Activated T-helper 2 cell treated with anti-CD3 and anti-CD28 coated beads, Interferon-gamma antibody, Interleukin-2, Interleukin-4, amounts not matched to agents 10 μg/mL and 5 μg/mL and 100 μg/mL, durations not matched to agents 14 hours and 24 hours and 36 hours (primary cell): Measurements from ENCODE around the gene MVB12B. TPM values are rescaled to one million over a fixed set of nuclear protein-coding genes. Genes with fewer than 3 reads are reported as not detected.
"Not testable (repeated sequence)": the region's sequence is repeated elsewhere in the genome, so short reads cannot be mapped to it uniquely, and the experiment has no call there.

Source experiments
- DNase-seq: peaks from one replicate; pipeline ENCODE4 v3.0.0; 2021; ENCODE audit warnings: low spot score
- H3K27ac Mint-ChIP-seq: one replicate; pipeline ENCODE4 v1.8.0; 2021; ENCODE audit warnings: mixed read lengths
- H3K27me3 Mint-ChIP-seq: one replicate; pipeline ENCODE4 v1.8.0; 2021; ENCODE audit warnings: low read depth, mixed read lengths
- H3K36me3 Mint-ChIP-seq: one replicate; pipeline ENCODE4 v1.8.0; 2021; ENCODE audit warnings: low read depth, mixed read lengths
- H3K4me1 Mint-ChIP-seq: one replicate; pipeline ENCODE4 v1.8.0; 2021; ENCODE audit warnings: low read depth, mixed read lengths
- H3K4me3 Mint-ChIP-seq: one replicate; pipeline ENCODE4 v1.8.0; 2021; ENCODE audit warnings: low read depth, mild to moderate bottlenecking, moderate library complexity, mixed read lengths
- H3K9me3 Mint-ChIP-seq: one replicate; pipeline ENCODE4 v1.8.0; 2021; ENCODE audit warnings: mixed read lengths
- intact Hi-C: fragments of 100-400 bp; cut with micrococcal nuclease; formaldehyde crosslinking; loops from one replicate; pipeline ENCODE4 v1.15.1; 2023
- total RNA-seq: library from RNA; stranded (reverse); gene quantifications from 2 replicates; pipeline ENCODE4 v1.2.3, GENCODE V29; 2022

MVB12B gene
- 0.23 and 0.50 TPM in 2 replicates for total RNA-seq

DNA sequence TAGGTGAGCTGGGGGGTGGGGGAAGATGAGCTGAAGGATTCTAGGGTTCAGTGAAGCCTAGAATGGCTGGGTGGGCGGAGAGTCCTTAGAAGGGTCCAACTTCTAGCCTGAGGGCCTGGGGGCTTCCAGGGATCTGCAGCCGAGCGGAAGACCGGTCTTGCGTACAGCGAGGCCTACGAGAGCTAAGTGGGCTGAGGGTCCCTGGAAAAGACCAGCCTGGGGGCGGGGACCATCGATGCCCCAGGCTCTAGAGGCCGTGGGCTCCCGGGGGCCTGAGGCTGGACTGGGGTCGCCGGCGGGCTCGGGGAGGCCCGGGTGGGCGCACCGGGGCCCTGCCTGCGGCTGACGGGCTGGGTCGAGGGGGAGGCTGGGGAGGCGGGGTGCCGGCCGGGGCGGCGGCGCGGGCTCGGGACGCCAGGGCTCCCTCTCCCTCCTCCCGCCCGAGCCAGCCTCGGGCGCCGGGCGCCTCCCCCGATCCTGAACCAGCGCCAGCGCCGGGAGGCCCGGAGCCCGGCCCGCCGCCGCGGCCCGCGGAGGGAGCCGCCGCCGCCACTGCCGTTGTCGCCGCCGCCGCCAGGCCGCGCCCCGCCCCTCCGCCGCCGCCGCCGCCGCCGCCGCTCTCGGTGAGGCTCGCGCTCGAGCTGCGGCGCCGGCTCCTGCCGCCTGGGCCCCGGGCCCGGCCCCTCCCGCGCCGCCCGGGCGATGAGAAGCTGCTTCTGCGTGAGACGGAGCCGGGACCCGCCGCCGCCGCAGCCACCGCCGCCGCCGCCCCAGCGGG is at the start of gene MVB12B:
MVB12B (plus strand) TSS at position 602 of the 778 bp plus-strand sequence; CDS start at position 703, 101 bp downstream.
- no peak within 1 kb of the TSS for H3K27ac Mint-ChIP-seq
- DNase-seq, result peak; percentile 25
- intact Hi-C loops, result loop anchor here (5.0 kb wide), 1 partner anchor 71 kb away; no protein-coding TSS in a partner anchor
- H3K36me3 Mint-ChIP-seq, result peaks cover 3% of the 10 kb centered on the region
- H3K4me1 Mint-ChIP-seq, result peaks cover 4% of the 10 kb centered on the region
- H3K4me3 Mint-ChIP-seq, result peak within 1 kb of the TSS; percentile 66
- H3K9me3 Mint-ChIP-seq, result peaks cover 15% of the 10 kb centered on the region
- H3K27me3 Mint-ChIP-seq, result peaks cover 60% of the 10 kb centered on the region

GRCh38 chr9:126283799-126284465 is 42.7 kb upstream of the MVB12B start:
- H3K4me3 Mint-ChIP-seq, result no peak overlapping the region
- H3K36me3 Mint-ChIP-seq, result no peaks in the 10 kb centered on the region
- H3K4me1 Mint-ChIP-seq, result no peaks in the 10 kb centered on the region
- no peak overlapping the region for H3K27ac Mint-ChIP-seq
- DNase-seq, result no peak
- no peaks in the 10 kb centered on the region for H3K9me3 Mint-ChIP-seq
- H3K27me3 Mint-ChIP-seq, result peaks cover 21% of the 10 kb centered on the region
- intact Hi-C loops, result no loop called here

- H3K9me3 Mint-ChIP-seq, H3K4me3 Mint-ChIP-seq, intact Hi-C loops, H3K27ac Mint-ChIP-seq, DNase-seq, H3K4me1 Mint-ChIP-seq, H3K36me3 Mint-ChIP-seq: not testable (repeated sequence)
- peaks cover 12% of the 10 kb centered on the region for H3K27me3 Mint-ChIP-seq
These were observed 41.0 kb upstream of the MVB12B start for GRCh38 chr9:126285652-126286051.

DNA sequence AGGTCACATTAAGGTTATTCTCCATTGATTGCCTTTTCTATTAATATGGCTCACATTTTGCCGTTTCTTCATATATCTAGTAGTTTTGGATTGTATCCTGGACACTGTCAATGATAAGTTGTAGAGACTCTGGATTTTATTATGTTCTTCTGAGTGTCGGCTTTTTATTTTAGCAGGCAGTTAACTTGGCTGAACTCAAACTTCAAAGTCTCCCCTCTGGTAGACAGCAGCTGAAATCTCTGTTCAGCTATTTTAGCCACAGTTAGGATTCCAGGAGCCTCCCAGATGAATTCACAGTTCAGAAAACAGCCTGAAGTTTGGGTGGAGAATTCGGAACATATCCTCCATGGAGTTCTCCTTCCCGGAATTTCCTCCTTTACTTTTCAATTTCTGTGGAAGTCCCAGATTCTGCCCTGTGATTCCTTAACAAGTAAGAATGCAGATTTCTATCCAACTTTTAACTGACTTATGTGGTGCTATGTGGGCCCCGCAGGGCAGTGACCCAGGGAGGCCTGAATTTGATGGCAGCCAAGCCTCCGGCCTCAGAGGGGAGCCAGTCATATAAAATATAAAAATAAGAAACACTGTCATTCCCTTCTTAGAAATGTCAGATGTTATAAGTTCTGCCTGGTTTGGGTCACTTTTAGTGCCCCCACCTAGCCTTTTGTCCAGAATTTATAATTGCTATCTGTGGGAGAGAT is 39.3 kb upstream of the MVB12B start:
- intact Hi-C loops, result no loop called here
- H3K9me3 Mint-ChIP-seq, result no peaks in the 10 kb centered on the region
- peaks cover 14% of the 10 kb centered on the region for H3K27me3 Mint-ChIP-seq
- no peaks in the 10 kb centered on the region for H3K36me3 Mint-ChIP-seq
- H3K4me1 Mint-ChIP-seq, result no peaks in the 10 kb centered on the region
- H3K4me3 Mint-ChIP-seq, result no peak overlapping the region
- H3K27ac Mint-ChIP-seq, result no peak overlapping the region
- DNase-seq, result no peak

GRCh38 chr9:126290871-126291270 is 35.8 kb upstream of the MVB12B start:
- no peaks in the 10 kb centered on the region for H3K9me3 Mint-ChIP-seq
- no peaks in the 10 kb centered on the region for H3K4me1 Mint-ChIP-seq
- intact Hi-C loops, result no loop called here
- no peak overlapping the region for H3K4me3 Mint-ChIP-seq
- no peaks in the 10 kb centered on the region for H3K36me3 Mint-ChIP-seq
- H3K27me3 Mint-ChIP-seq, result peaks cover 11% of the 10 kb centered on the region
- no peak for DNase-seq
- no peak overlapping the region for H3K27ac Mint-ChIP-seq

DNA sequence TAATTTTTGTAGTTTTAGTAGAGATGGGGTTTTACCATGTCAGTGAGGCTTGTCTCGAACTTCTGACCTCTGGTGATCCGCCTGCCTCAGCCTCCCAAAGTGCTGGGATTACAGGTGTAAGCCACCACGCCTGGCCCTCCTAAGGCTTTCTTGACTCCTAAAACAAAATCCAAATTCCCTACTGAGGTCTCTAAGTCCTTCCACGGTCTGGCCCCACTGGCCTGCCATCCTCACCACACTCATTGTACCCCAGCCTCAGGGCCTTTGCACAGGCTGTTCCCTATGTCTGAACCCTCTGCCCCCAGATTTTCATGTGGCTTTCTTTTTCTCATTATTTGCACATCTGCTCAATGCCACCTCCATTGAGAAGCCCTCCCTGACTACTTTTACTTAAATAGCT is 34.7 kb upstream of the MVB12B start:
- DNase-seq, result no peak
- Mint-ChIP-seq H3K27ac (no peak overlapping the region), H3K9me3 (no peaks in the 10 kb centered on the region), H3K36me3 (no peaks in the 10 kb centered on the region), H3K4me1 (no peaks in the 10 kb centered on the region), H3K27me3 (peaks cover 12% of the 10 kb centered on the region), H3K4me3 (no peak overlapping the region)
- intact Hi-C loops, result no loop called here

DNA sequence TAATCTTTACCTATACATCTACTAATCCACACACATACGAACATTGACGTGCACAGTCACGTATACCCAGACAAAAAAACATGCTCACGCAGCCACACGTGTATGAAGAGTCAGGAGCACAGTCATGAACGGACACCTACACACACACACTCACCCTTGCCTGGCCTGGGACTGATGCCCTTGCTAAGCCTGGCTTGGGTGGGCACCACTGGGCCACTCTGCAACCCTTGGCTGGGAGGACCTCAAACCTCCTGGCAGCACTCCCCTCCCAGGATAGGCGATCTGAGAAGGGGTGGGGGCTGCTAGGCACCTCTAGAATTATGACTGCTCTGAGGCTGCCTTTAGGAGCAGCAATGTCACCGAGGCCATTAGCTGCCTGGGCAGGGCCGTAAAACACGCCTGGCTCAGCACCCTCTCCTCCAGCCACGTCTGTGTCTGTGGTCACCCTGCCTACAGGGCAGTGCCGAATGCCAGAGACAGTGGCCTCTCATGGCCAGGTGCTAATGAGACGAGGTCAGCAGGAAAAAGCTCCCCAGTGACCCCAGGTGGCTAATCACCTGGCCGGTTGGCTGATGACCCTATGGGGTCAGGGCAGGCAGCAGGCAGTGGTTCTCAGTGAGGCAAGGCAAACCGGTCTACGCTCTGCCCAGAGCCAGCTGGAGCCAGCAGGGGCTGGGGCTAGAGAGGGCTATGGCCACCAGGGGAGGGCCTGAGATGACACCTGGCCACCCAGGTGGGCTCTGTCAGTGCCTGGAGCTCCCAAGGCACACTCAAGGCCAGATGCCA is 33.7 kb upstream of the MVB12B start:
- no peak for DNase-seq
- Mint-ChIP-seq H3K9me3 (no peaks in the 10 kb centered on the region), H3K27me3 (peaks cover 11% of the 10 kb centered on the region), H3K4me1 (no peaks in the 10 kb centered on the region), H3K4me3 (no peak overlapping the region), H3K27ac (no peak overlapping the region), H3K36me3 (no peaks in the 10 kb centered on the region)
- intact Hi-C loops, result no loop called here

- Mint-ChIP-seq H3K36me3 (no peaks in the 10 kb centered on the region), H3K27ac (no peak overlapping the region), H3K4me3 (no peak overlapping the region), H3K9me3 (no peaks in the 10 kb centered on the region), H3K4me1 (no peaks in the 10 kb centered on the region), H3K27me3 (peaks cover 11% of the 10 kb centered on the region)
- DNase-seq, result no peak
- intact Hi-C loops, result no loop called here
These were observed 33.1 kb upstream of the MVB12B start for GRCh38 chr9:126293522-126293889.

GRCh38 chr9:126294331-126295081 is 32.1 kb upstream of the MVB12B start:
- no peaks in the 10 kb centered on the region for H3K36me3 Mint-ChIP-seq
- H3K27me3 Mint-ChIP-seq, result peaks cover 12% of the 10 kb centered on the region
- no peak overlapping the region for H3K4me3 Mint-ChIP-seq
- intact Hi-C loops, result no loop called here
- H3K27ac Mint-ChIP-seq, result no peak overlapping the region
- no peaks in the 10 kb centered on the region for H3K9me3 Mint-ChIP-seq
- no peaks in the 10 kb centered on the region for H3K4me1 Mint-ChIP-seq
- DNase-seq, result no peak

DNA sequence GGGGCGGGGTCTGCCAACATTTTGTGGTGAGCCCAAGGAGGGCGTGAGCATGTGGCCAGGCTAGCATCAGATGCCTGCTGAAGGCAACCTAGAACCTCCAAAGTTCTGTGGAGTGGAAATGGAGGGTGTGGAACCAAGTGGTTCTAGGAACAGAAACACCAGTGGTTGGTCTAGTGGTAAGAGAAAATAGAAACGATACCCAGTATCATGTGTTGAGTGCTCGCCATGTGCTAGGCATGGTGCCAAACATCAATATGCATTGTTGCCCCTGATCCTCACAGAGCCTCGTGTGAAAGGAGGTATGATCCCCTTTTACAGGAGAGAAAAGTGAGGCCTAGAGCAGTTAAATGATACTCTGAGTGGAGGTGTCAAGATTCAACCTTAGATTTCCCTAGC is 31.5 kb upstream of the MVB12B start:
- DNase-seq, result no peak
- peaks cover 13% of the 10 kb centered on the region for H3K27me3 Mint-ChIP-seq
- no peak overlapping the region for H3K4me3 Mint-ChIP-seq
- intact Hi-C loops, result no loop called here
- no peaks in the 10 kb centered on the region for H3K36me3 Mint-ChIP-seq
- no peaks in the 10 kb centered on the region for H3K9me3 Mint-ChIP-seq
- H3K4me1 Mint-ChIP-seq, result no peaks in the 10 kb centered on the region
- H3K27ac Mint-ChIP-seq, result no peak overlapping the region

GRCh38 chr9:126295516-126295915 is 31.1 kb upstream of the MVB12B start:
- Mint-ChIP-seq H3K27me3 (peaks cover 13% of the 10 kb centered on the region), H3K4me3 (no peak overlapping the region), H3K9me3 (no peaks in the 10 kb centered on the region), H3K27ac (no peak overlapping the region), H3K4me1 (no peaks in the 10 kb centered on the region), H3K36me3 (no peaks in the 10 kb centered on the region)
- no peak for DNase-seq
- intact Hi-C loops, result no loop called here
